GM10266 (cell line): ENCODE measurements around the gene TANC1.

Experiments
- DNase-seq: peaks from one replicate; pipeline ENCODE4 v3.0.0; 2012; ENCODE audit errors: extremely low spot score
- CTCF ChIP-seq: IDR thresholded peaks from 2 replicates; pipeline ENCODE4 v1.5.1; 2012; ENCODE audit warnings: mild to moderate bottlenecking, low read depth; ENCODE audit not compliant: control insufficient read depth, insufficient read depth; ENCODE audit errors: missing control alignments

TANC1 gene

GRCh38 chr2:159042115-159042850 is 73.8 kb downstream of the TANC1 start:
- no peak for TF ChIP-seq CTCF
- no peak for DNase-seq

- DNase-seq: no peak
- TF ChIP-seq CTCF: no peak
Observed at GRCh38 chr2:159043710-159044109, 75.3 kb downstream of the TANC1 start.

- no peak for TF ChIP-seq CTCF
- no peak for DNase-seq
Observed at GRCh38 chr2:159044804-159045286, 76.4 kb downstream of the TANC1 start.

GRCh38 chr2:159045545-159046454 is 77.4 kb downstream of the TANC1 start:
- TF ChIP-seq CTCF: no peak
- DNase-seq: no peak

GRCh38 chr2:159046966-159047365 is 78.5 kb downstream of the TANC1 start:
- DNase-seq: no peak
- no peak for TF ChIP-seq CTCF

GRCh38 chr2:159050426-159050825 is 82.0 kb downstream of the TANC1 start:
- no peak for TF ChIP-seq CTCF
- DNase-seq: no peak
